HS-5 (cell line): Measurements from ENCODE around the gene ITGAX.

Source experiments
- DNase-seq: peaks from one replicate; pipeline ENCODE4 v3.0.0-alpha.2; 2012; ENCODE audit warnings: low read depth

ITGAX gene

GRCh38 chr16:31348579-31348978, 6.4 kb upstream of the ITGAX start:
- DNase-seq: no peak

- DNase-seq: no peak
Observed at GRCh38 chr16:31350275-31351005, 4.5 kb upstream of the ITGAX start.

- DNase-seq: no peak
Observed at GRCh38 chr16:31351246-31351941, 3.6 kb upstream of the ITGAX start.

- DNase-seq: no peak
Observed at GRCh38 chr16:31351942-31352325, 3.0 kb upstream of the ITGAX start.

- DNase-seq: no peak
Observed at GRCh38 chr16:31352376-31353115, 2.4 kb upstream of the ITGAX start.

- DNase-seq: no peak
Observed at GRCh38 chr16:31355431-31356100, 590 bp downstream of the ITGAX start.

GRCh38 chr16:31356566-31357323, 1.8 kb downstream of the ITGAX start:
- DNase-seq: no peak

- no peak for DNase-seq
Observed at GRCh38 chr16:31357324-31358109, 2.5 kb downstream of the ITGAX start.

GRCh38 chr16:31360251-31360650, 5.3 kb downstream of the ITGAX start:
- DNase-seq: no peak

GRCh38 chr16:31361201-31362110, 6.5 kb downstream of the ITGAX start:
- no peak for DNase-seq

GRCh38 chr16:31362476-31363405, 7.8 kb downstream of the ITGAX start:
- DNase-seq: no peak

GRCh38 chr16:31363721-31364120, 8.7 kb downstream of the ITGAX start:
- DNase-seq: no peak

GRCh38 chr16:31364421-31364820, 9.4 kb downstream of the ITGAX start:
- no peak for DNase-seq

- no peak for DNase-seq
Observed at GRCh38 chr16:31365131-31365865, 10.3 kb downstream of the ITGAX start.

GRCh38 chr16:31367853-31368252, 12.9 kb downstream of the ITGAX start:
- no peak for DNase-seq

- no peak for DNase-seq
Observed at GRCh38 chr16:31371008-31371407, 16.0 kb downstream of the ITGAX start.

GRCh38 chr16:31371619-31372484, 16.9 kb downstream of the ITGAX start:
- DNase-seq: no peak
